Measurements from ENCODE around the gene RELT. TPM values are rescaled to one million over a fixed set of nuclear protein-coding genes. Genes with fewer than 3 reads are reported as not detected.

Gene RELT
- total and polyA plus RNA-seq, 9 of the 15 experiments (the other 6 are each of a cell fraction or from before 2014, with no cell fraction given): 1.1 to 20.2 (median 7.4) TPM

DNA sequence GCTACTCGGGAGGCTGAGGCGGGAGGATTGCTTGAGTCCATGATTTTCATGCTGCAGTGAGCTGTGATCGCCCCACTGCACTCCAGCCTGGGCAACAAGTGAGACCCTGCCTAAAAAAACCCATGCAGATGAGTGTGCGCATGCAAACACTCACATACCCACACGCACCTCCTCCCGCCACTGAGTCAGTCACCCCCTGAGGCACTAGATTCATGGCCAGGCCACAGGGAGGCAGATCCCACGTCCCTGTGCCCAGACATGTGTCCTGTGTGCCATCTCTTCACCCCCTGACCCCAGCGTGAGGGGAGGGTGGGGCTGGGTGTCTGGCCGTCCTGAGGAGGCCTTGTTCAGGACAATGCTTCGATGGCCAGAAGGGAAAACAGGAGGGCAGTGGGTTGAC lies 15.5 kb downstream of the RELT start:
- intact Hi-C loops (cut with micrococcal nuclease): loop anchor here (2.0 kb wide), 1 partner anchor 15 kb away; the partner anchor contains the start of gene RELT
- no peak overlapping the region for H3K4me3 ChIP-seq
- ChIA-PET CTCF (ENCODE audit: low intra/inter-chr PET ratio) (interaction anchor here (4.0 kb wide), 1 partner anchor 41 kb away, joined by 51 read pairs; no protein-coding TSS in a partner anchor), POLR2A (no interaction called here)
- H3K9ac ChIP-seq (ENCODE audit: insufficient read depth in 1 of 2, low read depth in 2 of 2, low read length in 2 of 2): no peak overlapping the region; a peak in 1 of 4 replicates
- peaks cover 26% of the 10 kb centered on the region for H4K20me1 ChIP-seq (replicated peaks; ENCODE audit: control insufficient read depth, insufficient read depth, low read length)
- ATAC-seq (no peak), FAIRE-seq (no peak), DNase-seq (ENCODE audit: extremely low read depth in 1 of 4, low spot score in 3 of 4) (no peak)
- H3K36me3 ChIP-seq (ENCODE audit: control insufficient read depth, insufficient read depth, low read length): peaks cover 74% of the 10 kb centered on the region; the same call in 2 of the 3 replicates
- TF ChIP-seq ZSCAN32 (CRISPR knock-in tag; IDR thresholded peaks at IDR 0.05) (no peak), ZNF24 (IDR thresholded peaks at IDR 0.05) (no peak), HNRNPK (IDR thresholded peaks at IDR 0.05; ENCODE audit: low read depth, low read length, poor library complexity, severe bottlenecking) (no peak)
- TF ChIP-seq, protein P1, sequence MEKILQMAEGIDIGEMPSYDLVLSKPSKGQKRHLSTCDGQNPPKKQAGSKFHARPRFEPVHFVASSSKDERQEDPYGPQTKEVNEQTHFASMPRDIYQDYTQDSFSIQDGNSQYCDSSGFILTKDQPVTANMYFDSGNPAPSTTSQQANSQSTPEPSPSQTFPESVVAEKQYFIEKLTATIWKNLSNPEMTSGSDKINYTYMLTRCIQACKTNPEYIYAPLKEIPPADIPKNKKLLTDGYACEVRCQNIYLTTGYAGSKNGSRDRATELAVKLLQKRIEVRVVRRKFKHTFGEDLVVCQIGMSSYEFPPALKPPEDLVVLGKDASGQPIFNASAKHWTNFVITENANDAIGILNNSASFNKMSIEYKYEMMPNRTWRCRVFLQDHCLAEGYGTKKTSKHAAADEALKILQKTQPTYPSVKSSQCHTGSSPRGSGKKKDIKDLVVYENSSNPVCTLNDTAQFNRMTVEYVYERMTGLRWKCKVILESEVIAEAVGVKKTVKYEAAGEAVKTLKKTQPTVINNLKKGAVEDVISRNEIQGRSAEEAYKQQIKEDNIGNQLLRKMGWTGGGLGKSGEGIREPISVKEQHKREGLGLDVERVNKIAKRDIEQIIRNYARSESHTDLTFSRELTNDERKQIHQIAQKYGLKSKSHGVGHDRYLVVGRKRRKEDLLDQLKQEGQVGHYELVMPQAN (IDR thresholded peaks at IDR 0.05; ENCODE audit: borderline replicate concordance): no peak
- TF ChIP-seq, protein P2, sequence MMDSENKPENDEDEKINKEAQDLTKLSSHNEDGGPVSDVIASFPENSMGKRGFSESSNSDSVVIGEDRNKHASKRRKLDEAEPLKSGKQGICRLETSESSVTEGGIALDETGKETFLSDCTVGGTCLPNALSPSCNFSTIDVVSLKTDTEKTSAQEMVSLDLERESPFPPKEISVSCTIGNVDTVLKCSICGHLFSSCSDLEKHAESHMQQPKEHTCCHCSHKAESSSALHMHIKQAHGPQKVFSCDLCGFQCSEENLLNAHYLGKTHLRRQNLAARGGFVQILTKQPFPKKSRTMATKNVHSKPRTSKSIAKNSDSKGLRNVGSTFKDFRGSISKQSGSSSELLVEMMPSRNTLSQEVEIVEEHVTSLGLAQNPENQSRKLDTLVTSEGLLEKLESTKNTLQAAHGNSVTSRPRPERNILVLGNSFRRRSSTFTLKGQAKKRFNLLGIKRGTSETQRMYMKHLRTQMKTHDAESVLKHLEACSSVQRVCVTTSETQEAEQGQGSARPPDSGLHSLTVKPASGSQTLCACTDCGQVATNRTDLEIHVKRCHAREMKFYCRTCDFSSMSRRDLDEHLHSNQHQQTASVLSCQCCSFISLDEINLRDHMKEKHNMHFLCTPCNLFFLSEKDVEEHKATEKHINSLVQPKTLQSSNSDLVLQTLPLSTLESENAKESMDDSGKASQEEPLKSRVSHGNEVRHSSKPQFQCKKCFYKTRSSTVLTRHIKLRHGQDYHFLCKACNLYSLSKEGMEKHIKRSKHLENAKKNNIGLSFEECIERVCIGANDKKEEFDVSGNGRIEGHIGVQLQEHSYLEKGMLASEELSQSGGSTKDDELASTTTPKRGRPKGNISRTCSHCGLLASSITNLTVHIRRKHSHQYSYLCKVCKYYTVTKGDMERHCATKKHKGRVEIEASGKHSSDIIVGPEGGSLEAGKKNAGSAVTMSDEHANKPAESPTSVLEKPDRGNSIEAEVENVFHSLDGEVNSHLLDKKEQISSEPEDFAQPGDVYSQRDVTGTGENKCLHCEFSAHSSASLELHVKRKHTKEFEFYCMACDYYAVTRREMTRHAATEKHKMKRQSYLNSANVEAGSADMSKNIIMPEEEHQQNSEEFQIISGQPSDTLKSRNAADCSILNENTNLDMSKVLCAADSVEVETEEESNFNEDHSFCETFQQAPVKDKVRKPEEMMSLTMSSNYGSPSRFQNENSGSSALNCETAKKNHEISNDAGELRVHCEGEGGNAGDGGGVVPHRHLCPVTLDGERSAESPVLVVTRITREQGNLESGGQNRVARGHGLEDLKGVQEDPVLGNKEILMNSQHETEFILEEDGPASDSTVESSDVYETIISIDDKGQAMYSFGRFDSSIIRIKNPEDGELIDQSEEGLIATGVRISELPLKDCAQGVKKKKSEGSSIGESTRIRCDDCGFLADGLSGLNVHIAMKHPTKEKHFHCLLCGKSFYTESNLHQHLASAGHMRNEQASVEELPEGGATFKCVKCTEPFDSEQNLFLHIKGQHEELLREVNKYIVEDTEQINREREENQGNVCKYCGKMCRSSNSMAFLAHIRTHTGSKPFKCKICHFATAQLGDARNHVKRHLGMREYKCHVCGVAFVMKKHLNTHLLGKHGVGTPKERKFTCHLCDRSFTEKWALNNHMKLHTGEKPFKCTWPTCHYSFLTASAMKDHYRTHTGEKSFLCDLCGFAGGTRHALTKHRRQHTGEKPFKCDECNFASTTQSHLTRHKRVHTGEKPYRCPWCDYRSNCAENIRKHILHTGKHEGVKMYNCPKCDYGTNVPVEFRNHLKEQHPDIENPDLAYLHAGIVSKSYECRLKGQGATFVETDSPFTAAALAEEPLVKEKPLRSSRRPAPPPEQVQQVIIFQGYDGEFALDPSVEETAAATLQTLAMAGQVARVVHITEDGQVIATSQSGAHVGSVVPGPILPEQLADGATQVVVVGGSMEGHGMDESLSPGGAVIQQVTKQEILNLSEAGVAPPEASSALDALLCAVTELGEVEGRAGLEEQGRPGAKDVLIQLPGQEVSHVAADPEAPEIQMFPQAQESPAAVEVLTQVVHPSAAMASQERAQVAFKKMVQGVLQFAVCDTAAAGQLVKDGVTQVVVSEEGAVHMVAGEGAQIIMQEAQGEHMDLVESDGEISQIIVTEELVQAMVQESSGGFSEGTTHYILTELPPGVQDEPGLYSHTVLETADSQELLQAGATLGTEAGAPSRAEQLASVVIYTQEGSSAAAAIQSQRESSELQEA (IDR thresholded peaks at IDR 0.05; ENCODE audit: low read depth): no peak
- TF ChIP-seq, protein P3, sequence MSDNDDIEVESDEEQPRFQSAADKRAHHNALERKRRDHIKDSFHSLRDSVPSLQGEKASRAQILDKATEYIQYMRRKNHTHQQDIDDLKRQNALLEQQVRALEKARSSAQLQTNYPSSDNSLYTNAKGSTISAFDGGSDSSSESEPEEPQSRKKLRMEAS (CRISPR knock-in tag; IDR thresholded peaks at IDR 0.05): no peak
- peaks cover 6% of the 10 kb centered on the region for H3K9me1 ChIP-seq (ENCODE audit: control insufficient read depth, insufficient read depth, low read length)
- H3K9me3 ChIP-seq (replicated peaks; ENCODE audit: control insufficient read depth, insufficient read depth, low read depth, low read length): no peaks in the 10 kb centered on the region
- H3K4me2 ChIP-seq (ENCODE audit: insufficient read depth, low read length): no peak overlapping the region
- no peak overlapping the region for H2AFZ ChIP-seq (ENCODE audit: low read depth, low read length)
- no peak overlapping the region for H3K27ac ChIP-seq (ENCODE audit: extremely low read depth, low read depth, low read length)
- WGBS (ENCODE audit: insufficient coverage, low coverage, missing lambda C conversion rate): 94% methylated on average over 5 of the region's 10 CpGs
- H3K4me1 ChIP-seq (replicated peaks in 1 of 2; ENCODE audit: control insufficient read depth in 2 of 2, insufficient read depth in 2 of 2, low read length in 2 of 2): peaks cover 1 to 58% of the 10 kb centered on the region in 2 experiments
- no TSS peak for BruUV-seq (replicated peaks)
- in situ Hi-C loops (cut with MboI): loop anchor here (5.0 kb wide), 2 partner anchors 39 to 84 kb away; partner anchors contain the start of gene ARHGEF17
- H3K79me2 ChIP-seq (ENCODE audit: control insufficient read depth, insufficient read depth, low read length): peaks cover 18% of the 10 kb centered on the region
- no peaks in the 10 kb centered on the region for H3K27me3 ChIP-seq (ENCODE audit: control insufficient read depth in 2 of 2, insufficient read depth in 2 of 2, low read length in 2 of 2)

Measured in K562 (cell line).